ENCODE data around the gene MSRB1.

GRCh38 chr16:1940273-1941161 lies 2.5 kb downstream of the MSRB1 start:
- TF ChIP-seq POLR2A (IDR thresholded peaks at IDR 0.05) (no peak), CTCF (IDR thresholded peaks at IDR 0.05) (no peak), POLR2AphosphoS5 (IDR thresholded peaks at IDR 0.05) (no peak)

Measured in sigmoid colon (tissue), 4 donors.